ENCODE results near the gene PTK6.

Gene PTK6

DNA sequence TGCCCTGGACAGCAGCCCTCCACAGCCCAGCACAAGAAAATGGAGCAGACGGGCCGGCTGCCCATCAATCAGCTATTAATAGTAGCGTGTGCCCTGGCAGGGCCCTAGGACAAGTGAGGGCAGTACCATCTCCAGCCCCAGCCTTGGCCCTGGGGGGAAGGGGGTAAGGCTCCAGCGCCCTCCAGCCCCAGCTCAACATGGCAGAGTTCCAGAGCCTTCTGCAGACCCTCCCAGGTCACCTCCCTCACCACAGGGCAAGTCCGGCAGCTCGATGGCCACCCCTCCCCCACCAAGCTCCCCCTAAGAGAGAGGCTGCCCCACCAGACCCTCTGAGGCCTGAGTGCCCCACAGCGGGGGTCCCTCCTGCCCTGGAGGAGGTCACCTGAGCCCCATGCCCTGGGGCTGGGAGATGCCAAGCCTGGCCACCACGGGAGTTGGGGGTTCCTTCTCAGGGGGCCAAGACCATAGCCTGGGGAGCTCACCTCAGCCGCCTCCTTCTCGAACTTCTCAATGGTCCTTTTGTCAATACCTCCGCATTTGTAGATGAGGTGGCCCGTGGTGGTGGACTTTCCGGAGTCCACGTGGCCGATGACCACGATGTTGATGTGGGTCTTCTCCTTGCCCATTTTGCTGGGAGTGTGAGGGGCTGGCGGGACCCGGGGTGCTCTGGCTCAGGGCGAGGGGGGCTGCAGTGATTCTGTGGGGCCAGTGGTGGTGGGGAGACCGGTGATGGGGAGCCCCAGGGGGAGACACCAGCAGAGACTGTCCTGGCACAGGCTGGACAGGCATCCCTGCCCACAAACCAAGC, 39.8 kb downstream of the PTK6 start:
- in situ Hi-C loops (cut with MboI; ENCODE audit: low sequenced_read_pairs), result no loop called here

- in situ Hi-C loops (cut with MboI; ENCODE audit: low sequenced_read_pairs), result no loop called here
These were observed 40.5 kb downstream of the PTK6 start for GRCh38 chr20:63496596-63497120.

DNA sequence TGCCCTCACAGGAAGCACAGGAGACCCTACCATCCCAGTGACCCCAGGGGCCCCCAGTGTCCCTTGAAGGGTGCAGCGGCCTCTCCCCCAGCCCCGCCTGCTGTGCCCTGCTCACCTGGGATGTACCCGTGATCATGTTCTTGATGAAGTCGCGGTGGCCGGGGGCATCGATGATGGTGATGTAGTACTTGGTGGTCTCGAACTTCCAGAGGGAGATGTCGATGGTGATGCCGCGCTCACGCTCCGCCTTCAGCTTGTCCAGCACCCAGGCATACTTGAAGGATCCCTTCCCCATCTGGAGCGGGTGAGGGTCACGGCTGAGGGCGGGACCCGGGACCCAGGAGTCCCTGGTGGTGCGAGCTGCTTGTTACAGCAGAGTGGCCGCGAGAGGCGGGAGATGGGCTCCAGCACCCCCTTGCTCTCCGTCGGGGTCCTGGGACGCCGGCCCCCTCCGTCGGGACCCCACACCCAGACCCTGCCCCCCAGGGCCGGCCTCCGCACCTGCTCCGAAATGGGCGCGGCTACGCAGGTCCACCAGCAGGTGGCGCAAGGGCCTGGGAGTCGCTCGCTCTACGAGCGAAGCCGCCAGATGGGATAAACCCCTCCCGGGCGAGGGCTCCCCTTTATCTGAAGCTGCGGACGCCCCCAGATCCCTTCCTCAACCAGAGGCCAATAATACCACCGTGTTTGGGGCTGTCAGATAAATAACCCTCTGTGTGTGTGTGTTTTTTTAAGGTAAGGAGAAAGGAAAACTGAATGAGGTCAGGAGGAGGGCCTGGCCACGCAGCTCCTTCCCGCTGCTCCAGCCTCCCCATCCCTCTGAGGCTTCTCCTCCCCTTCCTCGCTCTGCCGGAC, 41.2 kb downstream of the PTK6 start:
- in situ Hi-C loops (cut with MboI; ENCODE audit: low sequenced_read_pairs), result no loop called here

DNA sequence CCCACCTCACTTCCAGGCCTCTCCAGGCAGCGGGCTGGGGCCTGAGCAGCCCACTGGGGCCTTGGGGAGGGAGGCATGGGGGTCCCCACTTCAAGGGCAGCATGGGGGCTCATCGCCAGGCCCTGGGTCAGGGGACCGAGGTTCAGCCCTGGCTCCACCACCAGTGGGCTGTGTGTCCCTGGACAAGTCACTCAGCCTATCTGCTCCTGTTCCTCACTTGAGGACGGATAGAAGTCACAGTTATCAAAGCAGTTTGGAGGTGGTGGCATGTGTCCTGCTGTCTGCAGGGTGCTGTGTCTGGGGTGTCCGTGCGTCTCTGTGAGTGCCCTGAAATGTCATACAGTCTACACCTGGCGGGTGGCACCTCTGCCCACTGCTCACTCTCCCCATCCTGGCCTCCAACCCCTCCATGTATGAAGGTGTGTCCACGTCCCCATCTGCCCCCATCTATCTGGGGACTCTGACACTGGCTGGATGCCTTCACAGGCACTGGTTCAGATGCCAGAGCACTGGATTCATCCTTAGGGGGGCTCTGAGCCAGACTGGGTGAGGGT, 41.9 kb downstream of the PTK6 start:
- in situ Hi-C loops (cut with MboI; ENCODE audit: low sequenced_read_pairs), result no loop called here

- in situ Hi-C loops (cut with MboI; ENCODE audit: low sequenced_read_pairs), result no loop called here
These were observed 42.6 kb downstream of the PTK6 start for GRCh38 chr20:63494420-63495166.

DNA sequence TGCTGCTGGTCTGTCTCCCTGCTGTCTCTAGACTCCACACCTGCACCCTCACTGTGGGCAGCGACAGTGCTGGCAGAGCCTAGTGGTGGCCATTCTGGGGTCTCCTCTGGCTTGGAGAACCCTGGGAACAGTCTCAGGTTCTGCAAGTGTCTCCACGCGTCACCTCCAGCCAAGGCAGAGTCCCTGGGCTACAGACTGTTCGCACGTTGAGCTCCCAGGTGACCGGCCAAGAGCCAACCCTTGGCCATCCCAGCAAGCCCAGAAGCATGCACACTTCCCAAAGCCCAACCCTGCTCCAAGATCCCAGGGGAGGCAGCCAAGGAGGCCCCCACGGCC, 43.1 kb downstream of the PTK6 start:
- in situ Hi-C loops (cut with MboI; ENCODE audit: low sequenced_read_pairs), result no loop called here

DNA sequence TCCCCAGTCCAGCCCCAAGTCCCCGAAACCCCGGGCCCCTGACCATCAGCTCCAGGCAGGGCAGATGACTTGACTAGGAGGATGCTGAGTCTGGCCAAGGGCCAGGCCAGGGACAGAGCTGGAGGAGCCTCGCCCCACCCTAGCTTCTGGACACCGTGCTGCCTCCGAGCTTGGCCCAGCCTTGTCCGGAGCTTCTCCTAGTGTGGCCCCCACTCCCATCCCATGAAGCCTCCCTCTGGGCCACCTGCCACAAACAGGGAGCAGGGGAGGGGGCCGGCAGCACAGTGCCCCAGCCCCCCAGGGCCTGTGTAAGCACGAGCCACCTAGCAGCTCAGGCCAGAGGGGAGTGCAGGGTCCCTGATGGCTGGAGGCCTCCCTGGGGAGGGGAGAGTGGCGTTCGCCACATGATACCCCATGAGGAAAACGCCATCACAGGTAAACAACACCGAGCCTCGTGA, 43.6 kb downstream of the PTK6 start:
- in situ Hi-C loops (cut with MboI; ENCODE audit: low sequenced_read_pairs), result no loop called here

DNA sequence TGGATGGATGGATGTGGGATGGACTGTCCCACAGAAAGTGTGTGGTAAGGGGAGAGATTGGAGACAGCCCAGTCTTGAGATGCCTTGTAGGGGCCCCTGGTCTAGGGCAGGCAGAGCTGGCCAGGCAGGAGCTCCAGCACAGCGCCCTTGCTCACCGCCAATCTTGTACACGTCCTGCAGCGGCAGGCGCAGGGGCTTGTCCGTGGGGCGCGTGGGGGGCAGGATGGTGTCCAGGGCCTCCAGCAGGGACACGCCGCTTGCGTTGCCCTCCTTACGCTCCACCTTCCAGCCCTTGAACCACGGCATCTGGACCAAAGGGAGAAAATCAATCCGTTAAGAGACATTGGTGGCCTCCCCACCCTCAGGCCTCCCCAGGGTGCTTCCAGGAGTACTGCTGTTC, 44.2 kb downstream of the PTK6 start:
- in situ Hi-C loops (cut with MboI; ENCODE audit: low sequenced_read_pairs), result no loop called here

DNA sequence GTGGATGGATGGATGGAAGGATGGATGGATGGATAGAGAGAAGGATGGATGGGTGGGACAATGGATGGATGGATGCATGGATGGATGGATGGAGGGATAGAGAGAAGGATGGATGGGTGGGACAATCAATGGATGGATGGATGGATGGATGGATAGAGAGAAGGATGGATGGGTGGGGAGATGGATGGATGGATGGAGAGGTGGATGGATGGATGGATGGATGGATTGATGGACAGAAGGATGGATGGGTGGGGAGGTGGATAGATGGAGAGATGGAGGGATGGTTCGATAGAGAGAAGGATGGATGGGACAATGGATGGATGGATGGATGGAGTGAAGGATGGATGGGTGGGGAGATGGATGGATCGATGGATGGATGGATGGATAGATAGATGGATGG, 44.7 kb downstream of the PTK6 start:
- in situ Hi-C loops (cut with MboI; ENCODE audit: low sequenced_read_pairs), result no loop called here

- in situ Hi-C loops (cut with MboI; ENCODE audit: low sequenced_read_pairs), result no loop called here
These were observed 45.4 kb downstream of the PTK6 start for GRCh38 chr20:63491635-63492230.

- in situ Hi-C loops (cut with MboI; ENCODE audit: low sequenced_read_pairs), result no loop called here
These were observed 46.1 kb downstream of the PTK6 start for GRCh38 chr20:63491078-63491477.

DNA sequence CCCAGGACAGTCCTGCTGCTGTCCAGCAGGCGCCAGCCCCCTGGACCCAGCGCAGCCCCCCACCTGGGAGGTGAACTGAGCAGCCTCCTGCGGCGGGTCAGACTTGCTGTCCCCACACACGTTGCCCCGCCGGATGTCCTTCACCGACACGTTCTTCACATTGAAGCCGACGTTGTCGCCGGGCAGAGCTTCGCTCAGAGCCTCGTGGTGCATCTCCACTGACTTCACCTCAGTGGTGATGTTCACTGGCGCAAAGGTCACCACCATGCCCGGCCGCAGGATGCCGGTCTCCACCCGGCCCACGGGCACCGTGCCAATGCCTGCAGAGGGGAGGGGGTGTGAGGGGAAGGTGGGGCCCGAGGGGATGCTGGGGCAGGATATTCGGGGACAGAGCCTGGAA, 46.8 kb downstream of the PTK6 start:
- in situ Hi-C loops (cut with MboI; ENCODE audit: low sequenced_read_pairs), result no loop called here

GRCh38 chr20:63488315-63489251, 48.6 kb downstream of the PTK6 start:
- in situ Hi-C loops (cut with MboI; ENCODE audit: low sequenced_read_pairs), result no loop called here

DNA sequence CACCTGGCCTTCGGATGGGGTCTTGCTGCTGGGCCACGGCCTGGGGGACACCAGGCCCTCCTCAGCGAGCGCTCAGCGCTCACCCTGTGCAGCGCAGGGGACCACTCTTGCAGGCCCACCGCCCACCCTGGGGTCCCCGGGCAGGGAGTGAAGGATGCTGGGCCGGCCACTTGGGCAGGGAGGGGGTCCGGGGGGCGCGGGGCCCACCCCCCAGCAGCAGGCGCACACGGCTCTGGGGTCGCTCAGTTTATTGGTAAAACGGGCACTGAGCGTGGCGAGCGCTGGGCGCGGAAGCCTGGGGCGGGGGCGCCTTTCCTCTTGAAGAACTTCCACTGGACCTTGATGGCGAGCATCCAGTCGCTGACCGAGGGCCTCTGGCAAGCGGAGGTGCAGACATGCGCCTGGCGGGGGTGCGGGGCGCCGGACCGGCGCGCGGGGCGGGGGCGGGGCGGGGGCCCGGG, 49.4 kb downstream of the PTK6 start:
- in situ Hi-C loops (cut with MboI; ENCODE audit: low sequenced_read_pairs), result no loop called here

- in situ Hi-C loops (cut with MboI; ENCODE audit: low sequenced_read_pairs), result no loop called here
These were observed 49.9 kb downstream of the PTK6 start for GRCh38 chr20:63487116-63487764.

DNA sequence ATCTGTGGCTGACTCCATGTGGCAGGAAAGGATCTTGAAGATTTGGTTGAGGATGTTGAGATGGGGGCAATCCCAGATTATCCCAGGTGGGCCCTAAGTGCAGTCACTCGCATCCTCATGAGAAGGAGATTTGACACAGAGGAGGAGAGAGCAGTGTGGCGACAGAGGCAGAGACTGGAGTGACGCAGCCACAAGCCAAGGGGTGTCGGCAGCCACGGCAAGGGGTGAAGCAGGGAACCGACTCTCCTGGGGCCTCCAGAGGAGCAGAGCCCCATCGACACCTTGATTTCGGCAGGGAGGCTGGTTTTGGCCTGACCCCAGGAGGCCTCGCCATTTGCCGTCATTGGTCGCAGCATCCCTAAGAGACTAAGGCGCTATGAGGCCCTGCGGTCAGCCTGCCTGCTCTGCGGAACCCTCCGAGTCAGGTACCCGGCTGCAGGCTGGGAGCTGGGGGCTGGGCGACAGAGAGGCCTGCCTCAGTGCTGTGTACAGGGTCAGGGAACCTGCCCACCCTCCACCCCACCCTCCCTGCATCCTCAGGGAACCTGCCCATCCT, 50.8 kb downstream of the PTK6 start:
- in situ Hi-C loops (cut with MboI; ENCODE audit: low sequenced_read_pairs), result no loop called here

- in situ Hi-C loops (cut with MboI; ENCODE audit: low sequenced_read_pairs), result no loop called here
These were observed 52.3 kb downstream of the PTK6 start for GRCh38 chr20:63484651-63485403.

- in situ Hi-C loops (cut with MboI; ENCODE audit: low sequenced_read_pairs), result no loop called here
These were observed 52.9 kb downstream of the PTK6 start for GRCh38 chr20:63484236-63484635.
